Activated CD8-positive, alpha-beta T cell treated with anti-CD3 and anti-CD28 coated beads for 36 hours (primary cell): ENCODE results near the gene C2orf42. TPM values are rescaled to one million over a fixed set of nuclear protein-coding genes. Genes with fewer than 3 reads are reported as not detected.
A peak's percentile ranks its signal among the peaks of the same experiment; 100 is the strongest.

Experiments
- ATAC-seq: fragments of 200-7000 bp; cut with Tn5 transposase; one replicate; pipeline ENCODE4 v1.10.0; 2021; ENCODE audit warnings: mild to moderate bottlenecking, moderate library complexity
- CTCF ChIA-PET: fragments of 350-600 bp; sonication (Branson Sonifier 250); formaldehyde crosslinking; loops from one replicate; lab custom pipeline; 2021; ENCODE audit warnings: antibody characterized with exemption; lab: Charles Lee
- POLR2A ChIA-PET: fragments of 350-600 bp; sonication (Branson Sonifier 250); formaldehyde crosslinking; loops from one replicate; lab custom pipeline; 2021; ENCODE audit warnings: antibody characterized with exemption; lab: Charles Lee
- DNase-seq: peaks from one replicate; pipeline ENCODE4 v3.0.0-alpha.2; 2020
- H3K27ac Mint-ChIP-seq: one replicate; pipeline ENCODE4 v1.8.0; 2021; ENCODE audit warnings: mild to moderate bottlenecking, mixed read lengths
- H3K27me3 Mint-ChIP-seq: one replicate; pipeline ENCODE4 v1.8.0; 2021; ENCODE audit warnings: mixed read lengths
- H3K36me3 Mint-ChIP-seq: one replicate; pipeline ENCODE4 v1.8.0; 2021; ENCODE audit warnings: low read depth, mixed read lengths
- H3K4me1 Mint-ChIP-seq: one replicate; pipeline ENCODE4 v1.8.0; 2021; ENCODE audit warnings: low read depth, mixed read lengths
- H3K4me3 Mint-ChIP-seq: one replicate; pipeline ENCODE4 v1.8.0; 2021; ENCODE audit warnings: mild to moderate bottlenecking, moderate library complexity, mixed read lengths
- H3K9me3 Mint-ChIP-seq: one replicate; pipeline ENCODE4 v1.8.0; 2021; ENCODE audit warnings: mixed read lengths
- intact Hi-C: fragments of 100-400 bp; cut with micrococcal nuclease; formaldehyde crosslinking; loops from one replicate; pipeline ENCODE4 v1.10.0; 2022
- total RNA-seq, 2 experiments: library from RNA; stranded (reverse); gene quantifications; one replicate each; pipeline ENCODE4 v1.2.3, GENCODE V29; 2021
- TF ChIP-seq, protein P1 (sequence below): fragments of 200-600 bp; IDR thresholded peaks from one replicate; pipeline ENCODE4 v1.8.0; 2022; ENCODE audit warnings: antibody characterized with exemption, mild to moderate bottlenecking

Gene C2orf42
- total RNA-seq, 2 experiments from 2014 or later: 19.2 to 24.6 TPM

DNA sequence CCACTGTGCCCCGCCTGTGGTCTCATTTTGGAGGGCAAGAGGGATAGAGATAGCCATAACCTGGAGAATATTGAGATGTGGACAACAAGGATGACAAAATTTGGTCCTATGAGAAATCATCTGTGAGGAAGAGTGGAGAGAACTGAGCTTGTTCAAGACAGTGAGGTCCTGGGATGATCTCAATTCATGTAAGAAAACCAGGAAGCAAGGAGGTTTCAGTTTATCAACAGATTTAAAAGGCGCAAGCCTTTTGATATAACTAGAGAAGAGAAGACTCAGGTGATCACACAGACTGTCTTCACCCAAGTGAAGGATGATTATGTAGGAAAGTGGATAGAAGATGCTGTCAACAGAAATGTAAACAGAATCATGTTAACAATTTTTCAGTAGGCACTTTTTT is 64.4 kb downstream of the C2orf42 start:
- Mint-ChIP-seq H3K9me3 (peaks cover 3% of the 10 kb centered on the region), H3K4me3 (peak overlapping the region; percentile 92), H3K36me3 (peaks cover 21% of the 10 kb centered on the region), H3K27me3 (no peaks in the 10 kb centered on the region), H3K4me1 (peaks cover 66% of the 10 kb centered on the region), H3K27ac (peak overlapping the region; percentile 100)
- intact Hi-C loops: no loop called here
- TF ChIP-seq, protein P1, sequence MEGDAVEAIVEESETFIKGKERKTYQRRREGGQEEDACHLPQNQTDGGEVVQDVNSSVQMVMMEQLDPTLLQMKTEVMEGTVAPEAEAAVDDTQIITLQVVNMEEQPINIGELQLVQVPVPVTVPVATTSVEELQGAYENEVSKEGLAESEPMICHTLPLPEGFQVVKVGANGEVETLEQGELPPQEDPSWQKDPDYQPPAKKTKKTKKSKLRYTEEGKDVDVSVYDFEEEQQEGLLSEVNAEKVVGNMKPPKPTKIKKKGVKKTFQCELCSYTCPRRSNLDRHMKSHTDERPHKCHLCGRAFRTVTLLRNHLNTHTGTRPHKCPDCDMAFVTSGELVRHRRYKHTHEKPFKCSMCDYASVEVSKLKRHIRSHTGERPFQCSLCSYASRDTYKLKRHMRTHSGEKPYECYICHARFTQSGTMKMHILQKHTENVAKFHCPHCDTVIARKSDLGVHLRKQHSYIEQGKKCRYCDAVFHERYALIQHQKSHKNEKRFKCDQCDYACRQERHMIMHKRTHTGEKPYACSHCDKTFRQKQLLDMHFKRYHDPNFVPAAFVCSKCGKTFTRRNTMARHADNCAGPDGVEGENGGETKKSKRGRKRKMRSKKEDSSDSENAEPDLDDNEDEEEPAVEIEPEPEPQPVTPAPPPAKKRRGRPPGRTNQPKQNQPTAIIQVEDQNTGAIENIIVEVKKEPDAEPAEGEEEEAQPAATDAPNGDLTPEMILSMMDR: no peak
- CTCF ChIA-PET: interaction anchor here (1.2 to 3.0 kb wide), 4 partner anchors 8 to 32 kb away, joined by 3 to 16 read pairs (median 6); no protein-coding TSS in a partner anchor
- POLR2A ChIA-PET: interaction anchor here (2.6 to 38.3 kb wide), 6 partner anchors 9 to 45 kb away, joined by 7 to 955 read pairs (median 62); partner anchors contain the start of gene PCBP1
- DNase-seq: no peak
- ATAC-seq: no peak

DNA sequence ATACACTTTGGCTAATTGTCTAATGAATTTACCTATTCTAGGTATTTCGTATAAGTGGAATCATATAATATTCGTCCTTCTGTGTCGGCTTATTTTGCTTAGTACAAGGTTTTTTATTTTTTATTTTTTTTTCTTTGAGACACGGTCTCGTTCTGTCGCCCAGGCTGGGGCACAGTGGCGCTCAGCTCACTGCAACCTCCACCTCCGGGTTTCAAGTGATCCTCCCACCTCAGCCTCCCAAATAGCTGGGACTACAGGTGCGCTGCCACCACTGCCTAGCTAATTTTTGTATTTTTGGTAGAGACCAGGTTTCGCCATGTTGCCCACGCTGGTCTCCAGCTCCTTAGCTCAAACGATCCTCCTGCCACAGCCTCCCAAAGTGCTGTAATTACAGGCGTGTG is 65.3 kb downstream of the C2orf42 start:
- ATAC-seq (no peak), DNase-seq (no peak)
- POLR2A ChIA-PET: interaction anchor here (1.4 to 38.3 kb wide), 7 partner anchors 10 to 65 kb away, joined by 5 to 955 read pairs (median 40); partner anchors contain the start of genes C2orf42 and PCBP1
- H3K36me3 Mint-ChIP-seq: peaks cover 21% of the 10 kb centered on the region
- peak overlapping the region; percentile 92 for H3K4me3 Mint-ChIP-seq
- peaks cover 3% of the 10 kb centered on the region for H3K9me3 Mint-ChIP-seq
- no peaks in the 10 kb centered on the region for H3K27me3 Mint-ChIP-seq
- CTCF ChIA-PET: interaction anchor here (1.2 to 3.0 kb wide), 8 partner anchors 9 to 55 kb away, joined by 3 to 16 read pairs (median 6); no protein-coding TSS in a partner anchor
- H3K27ac Mint-ChIP-seq: peak overlapping the region; percentile 100
- peaks cover 66% of the 10 kb centered on the region for H3K4me1 Mint-ChIP-seq
- TF ChIP-seq, protein P1: no peak
- intact Hi-C loops: no loop called here

DNA sequence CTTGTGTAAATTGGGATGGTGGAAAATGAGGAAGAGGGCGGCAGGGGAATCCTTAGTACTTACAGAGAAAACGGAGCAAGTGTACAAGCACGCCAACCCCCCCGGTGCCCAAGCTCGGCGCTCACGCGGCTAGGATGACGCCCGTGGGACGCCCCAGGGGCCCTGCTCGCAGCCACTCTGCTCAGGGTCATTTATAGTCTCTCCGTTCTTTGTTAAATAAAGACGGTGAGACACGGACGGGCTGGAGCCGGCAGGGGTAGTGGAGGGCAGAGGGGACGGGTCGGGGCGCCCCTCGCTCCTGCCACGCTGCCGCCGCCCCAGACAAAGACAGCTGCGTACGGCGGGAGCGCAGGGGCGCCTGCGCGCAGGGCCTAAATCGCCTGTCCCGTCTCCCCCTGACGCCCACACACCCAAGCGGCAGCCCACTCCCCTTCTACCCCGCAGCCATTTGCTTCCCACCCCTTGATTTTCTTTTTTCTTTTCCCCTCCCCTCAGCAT is 65.8 kb downstream of the C2orf42 start:
- H3K4me1 Mint-ChIP-seq: peaks cover 62% of the 10 kb centered on the region
- ChIA-PET POLR2A (interaction anchor here (1.3 to 38.3 kb wide), 9 partner anchors 10 to 211 kb away, joined by 4 to 955 read pairs (median 20); partner anchors contain the start of genes C2orf42, MXD1 and PCBP1), CTCF (interaction anchor here (0.7 to 3.0 kb wide), 9 partner anchors 9 to 264 kb away, joined by 3 to 16 read pairs (median 5); no protein-coding TSS in a partner anchor)
- ATAC-seq (peak; percentile 49), DNase-seq (peak; percentile 67)
- peaks cover 3% of the 10 kb centered on the region for H3K9me3 Mint-ChIP-seq
- TF ChIP-seq, protein P1: no peak
- intact Hi-C loops: no loop called here
- peaks cover 21% of the 10 kb centered on the region for H3K36me3 Mint-ChIP-seq
- no peaks in the 10 kb centered on the region for H3K27me3 Mint-ChIP-seq
- H3K4me3 Mint-ChIP-seq: peak overlapping the region; percentile 92
- peak overlapping the region; percentile 100 for H3K27ac Mint-ChIP-seq

DNA sequence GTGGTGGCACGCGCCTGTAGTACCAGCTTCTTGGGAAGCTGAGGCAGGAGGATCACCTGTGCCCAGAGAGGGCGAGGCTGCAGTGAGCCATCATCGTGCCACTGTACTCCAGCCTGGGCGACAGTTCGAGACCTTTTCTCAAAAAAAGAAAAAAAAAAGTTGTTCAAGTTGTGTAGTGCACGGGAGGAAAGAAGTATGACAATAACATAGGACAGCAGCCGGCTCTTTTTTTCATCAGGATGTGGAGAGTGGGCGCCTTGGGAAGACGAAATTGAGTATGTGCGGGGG is 67.0 kb downstream of the C2orf42 start:
- ChIA-PET POLR2A (interaction anchor here (0.7 to 38.3 kb wide), 10 partner anchors 9 to 522 kb away, joined by 3 to 955 read pairs (median 18); partner anchors contain the start of genes MXD1 and PCBP1), CTCF (interaction anchor here (0.9 to 3.0 kb wide), 3 partner anchors 11 to 54 kb away, joined by 3 to 16 read pairs (median 10); no protein-coding TSS in a partner anchor)
- peaks cover 20% of the 10 kb centered on the region for H3K36me3 Mint-ChIP-seq
- ATAC-seq (no peak), DNase-seq (no peak)
- peak overlapping the region; percentile 92 for H3K4me3 Mint-ChIP-seq
- intact Hi-C loops: no loop called here
- H3K27me3 Mint-ChIP-seq: no peaks in the 10 kb centered on the region
- no peaks in the 10 kb centered on the region for H3K9me3 Mint-ChIP-seq
- TF ChIP-seq, protein P1: no peak
- peak overlapping the region; percentile 100 for H3K27ac Mint-ChIP-seq
- peaks cover 64% of the 10 kb centered on the region for H3K4me1 Mint-ChIP-seq
